ENCODE measurements around the gene LRP8. TPM values are rescaled to one million over a fixed set of nuclear protein-coding genes. Genes with fewer than 3 reads are reported as not detected.

LRP8 gene
- total RNA-seq, 1 donor from 2014 or later, result 21.1 TPM

DNA sequence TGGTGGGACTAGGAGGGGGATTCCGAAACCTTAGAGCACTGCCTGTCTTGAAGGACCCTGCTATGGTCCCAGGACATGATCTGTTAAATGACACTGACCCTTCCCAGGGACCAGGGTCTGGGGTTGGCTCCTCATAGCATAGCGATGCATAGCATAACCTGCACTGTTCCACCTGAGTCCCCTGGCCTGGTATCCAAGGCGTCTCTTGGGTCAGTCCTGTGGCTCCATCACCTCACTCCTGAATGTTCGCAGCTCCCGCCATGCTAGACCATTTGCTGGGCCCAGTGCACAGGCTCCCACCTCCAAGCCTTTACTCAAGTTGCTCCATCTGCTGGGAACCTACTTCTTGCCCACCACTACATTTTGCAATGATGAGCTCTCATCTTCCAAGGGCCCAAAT, 50.5 kb downstream of the LRP8 start:
- DNase-seq (ENCODE audit: extremely low spot score in 2 of 2), result no peak
- no peak overlapping the region for H3K27ac ChIP-seq
- intact Hi-C loops (cut with DNase I), result no loop called here
- no peaks in the 10 kb centered on the region for H3K9me3 ChIP-seq
- H3K27me3 ChIP-seq, result no peaks in the 10 kb centered on the region
- no peak for TF ChIP-seq POLR2AphosphoS5 (IDR thresholded peaks at IDR 0.05; ENCODE audit: insufficient read depth in 1 of 2, low read depth in 1 of 2)
- TF ChIP-seq, protein P1, sequence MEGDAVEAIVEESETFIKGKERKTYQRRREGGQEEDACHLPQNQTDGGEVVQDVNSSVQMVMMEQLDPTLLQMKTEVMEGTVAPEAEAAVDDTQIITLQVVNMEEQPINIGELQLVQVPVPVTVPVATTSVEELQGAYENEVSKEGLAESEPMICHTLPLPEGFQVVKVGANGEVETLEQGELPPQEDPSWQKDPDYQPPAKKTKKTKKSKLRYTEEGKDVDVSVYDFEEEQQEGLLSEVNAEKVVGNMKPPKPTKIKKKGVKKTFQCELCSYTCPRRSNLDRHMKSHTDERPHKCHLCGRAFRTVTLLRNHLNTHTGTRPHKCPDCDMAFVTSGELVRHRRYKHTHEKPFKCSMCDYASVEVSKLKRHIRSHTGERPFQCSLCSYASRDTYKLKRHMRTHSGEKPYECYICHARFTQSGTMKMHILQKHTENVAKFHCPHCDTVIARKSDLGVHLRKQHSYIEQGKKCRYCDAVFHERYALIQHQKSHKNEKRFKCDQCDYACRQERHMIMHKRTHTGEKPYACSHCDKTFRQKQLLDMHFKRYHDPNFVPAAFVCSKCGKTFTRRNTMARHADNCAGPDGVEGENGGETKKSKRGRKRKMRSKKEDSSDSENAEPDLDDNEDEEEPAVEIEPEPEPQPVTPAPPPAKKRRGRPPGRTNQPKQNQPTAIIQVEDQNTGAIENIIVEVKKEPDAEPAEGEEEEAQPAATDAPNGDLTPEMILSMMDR (IDR thresholded peaks at IDR 0.05), result no peak
- no peak for TF ChIP-seq POLR2A (IDR thresholded peaks at IDR 0.05)
- no peaks in the 10 kb centered on the region for H3K4me1 ChIP-seq
- H3K36me3 ChIP-seq, result no peaks in the 10 kb centered on the region
- H3K4me3 ChIP-seq, result no peak overlapping the region

DNA sequence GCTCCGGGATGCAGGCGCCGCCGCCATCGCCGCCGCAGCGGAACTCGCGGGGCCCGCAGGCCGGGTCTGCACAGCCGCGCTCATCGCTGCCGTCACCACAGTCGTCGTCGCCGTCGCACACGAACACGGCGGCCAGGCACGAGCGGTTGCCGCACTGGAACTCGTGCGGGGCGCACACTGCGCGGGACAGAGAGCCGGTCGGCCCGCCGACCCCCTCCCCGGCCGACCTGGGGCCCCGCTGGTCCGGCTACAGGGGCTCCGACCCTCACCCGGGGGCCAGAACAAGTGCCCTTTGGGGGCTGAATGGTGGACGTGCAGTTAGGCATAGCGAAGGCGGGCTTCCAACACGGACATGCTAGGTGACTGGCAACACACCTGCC, 51.0 kb downstream of the LRP8 start:
- no peaks in the 10 kb centered on the region for H3K27me3 ChIP-seq
- no peaks in the 10 kb centered on the region for H3K36me3 ChIP-seq
- no peaks in the 10 kb centered on the region for H3K4me1 ChIP-seq
- no peak overlapping the region for H3K4me3 ChIP-seq
- TF ChIP-seq POLR2AphosphoS5 (IDR thresholded peaks at IDR 0.05; ENCODE audit: insufficient read depth in 1 of 2, low read depth in 1 of 2) (no peak), POLR2A (IDR thresholded peaks at IDR 0.05) (no peak)
- TF ChIP-seq, protein P1 (IDR thresholded peaks at IDR 0.05), result no peak
- intact Hi-C loops (cut with DNase I), result no loop called here
- no peak overlapping the region for H3K27ac ChIP-seq
- H3K9me3 ChIP-seq, result no peaks in the 10 kb centered on the region
- no peak for DNase-seq (ENCODE audit: extremely low spot score in 2 of 2)

DNA sequence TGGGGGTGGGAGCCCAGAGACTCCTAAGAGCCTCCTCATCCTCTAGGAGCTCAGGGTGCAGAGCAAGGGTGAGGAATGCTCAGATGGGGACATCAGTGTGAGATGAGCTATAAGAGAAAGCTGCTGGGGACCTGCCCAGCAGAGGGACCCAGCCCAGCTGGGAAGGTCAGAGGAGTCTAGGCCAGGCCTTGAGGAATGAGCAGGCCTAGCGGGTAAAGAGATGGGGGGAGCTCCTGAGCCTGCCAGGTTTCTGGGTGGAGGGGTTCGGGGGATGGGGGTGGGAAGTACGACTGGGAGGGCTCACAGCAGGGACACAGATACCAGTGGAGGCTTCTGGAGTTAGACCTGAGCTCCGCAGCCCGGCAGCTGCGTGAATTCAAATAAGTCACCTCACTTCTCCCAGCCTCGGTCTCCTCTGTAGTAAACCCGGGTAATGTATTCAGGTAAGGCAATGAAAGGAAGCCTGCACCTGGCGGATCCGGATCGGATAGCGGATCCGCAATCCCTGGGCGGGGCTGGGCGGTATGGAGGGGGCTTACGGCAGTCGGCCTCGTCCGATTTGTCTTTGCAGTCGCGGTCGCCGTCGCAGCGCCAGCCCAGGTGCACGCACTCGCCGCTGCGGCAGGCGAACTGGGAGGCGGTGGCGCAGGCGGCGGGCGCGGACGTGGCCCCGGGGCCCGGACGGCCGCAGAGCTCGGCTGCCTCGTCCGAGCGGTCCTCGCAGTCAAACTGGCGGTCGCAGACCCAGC, 51.5 kb downstream of the LRP8 start:
- Histone ChIP-seq H3K36me3 (no peaks in the 10 kb centered on the region), H3K27ac (no peak overlapping the region), H3K9me3 (no peaks in the 10 kb centered on the region), H3K4me1 (no peaks in the 10 kb centered on the region), H3K27me3 (no peaks in the 10 kb centered on the region), H3K4me3 (no peak overlapping the region)
- TF ChIP-seq, protein P1 (IDR thresholded peaks at IDR 0.05), result no peak
- TF ChIP-seq POLR2A (IDR thresholded peaks at IDR 0.05), result no peak
- no peak for TF ChIP-seq POLR2AphosphoS5 (IDR thresholded peaks at IDR 0.05; ENCODE audit: insufficient read depth in 1 of 2, low read depth in 1 of 2)
- no peak for DNase-seq (ENCODE audit: extremely low spot score in 2 of 2)
- intact Hi-C loops (cut with DNase I), result no loop called here

DNA sequence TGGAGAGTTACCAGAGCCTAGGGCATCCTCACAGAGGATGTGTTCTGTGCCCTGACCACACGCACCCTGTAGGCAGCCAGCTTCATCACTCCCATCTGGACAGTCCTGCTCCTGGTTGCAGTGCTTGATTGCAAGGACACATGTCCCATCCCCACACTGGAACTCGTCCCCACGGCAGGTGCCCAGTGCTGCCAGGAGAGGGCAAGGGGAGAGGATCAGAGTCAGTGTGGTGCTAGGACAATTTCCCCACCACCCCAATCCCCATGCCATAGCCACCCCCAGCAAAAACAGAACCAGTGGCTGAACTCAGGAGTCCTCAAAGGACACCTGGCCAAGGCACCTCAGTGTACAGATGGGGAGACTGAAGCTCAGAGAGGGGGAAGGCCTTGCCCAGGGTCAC, 52.3 kb downstream of the LRP8 start:
- no peaks in the 10 kb centered on the region for H3K36me3 ChIP-seq
- DNase-seq (ENCODE audit: extremely low spot score in 2 of 2), result no peak
- H3K27ac ChIP-seq, result no peak overlapping the region
- H3K4me1 ChIP-seq, result no peaks in the 10 kb centered on the region
- no peak overlapping the region for H3K4me3 ChIP-seq
- intact Hi-C loops (cut with DNase I), result no loop called here
- H3K27me3 ChIP-seq, result no peaks in the 10 kb centered on the region
- no peaks in the 10 kb centered on the region for H3K9me3 ChIP-seq
- no peak for TF ChIP-seq POLR2AphosphoS5 (IDR thresholded peaks at IDR 0.05; ENCODE audit: insufficient read depth in 1 of 2, low read depth in 1 of 2)
- TF ChIP-seq, protein P1 (IDR thresholded peaks at IDR 0.05), result no peak
- no peak for TF ChIP-seq POLR2A (IDR thresholded peaks at IDR 0.05)

DNA sequence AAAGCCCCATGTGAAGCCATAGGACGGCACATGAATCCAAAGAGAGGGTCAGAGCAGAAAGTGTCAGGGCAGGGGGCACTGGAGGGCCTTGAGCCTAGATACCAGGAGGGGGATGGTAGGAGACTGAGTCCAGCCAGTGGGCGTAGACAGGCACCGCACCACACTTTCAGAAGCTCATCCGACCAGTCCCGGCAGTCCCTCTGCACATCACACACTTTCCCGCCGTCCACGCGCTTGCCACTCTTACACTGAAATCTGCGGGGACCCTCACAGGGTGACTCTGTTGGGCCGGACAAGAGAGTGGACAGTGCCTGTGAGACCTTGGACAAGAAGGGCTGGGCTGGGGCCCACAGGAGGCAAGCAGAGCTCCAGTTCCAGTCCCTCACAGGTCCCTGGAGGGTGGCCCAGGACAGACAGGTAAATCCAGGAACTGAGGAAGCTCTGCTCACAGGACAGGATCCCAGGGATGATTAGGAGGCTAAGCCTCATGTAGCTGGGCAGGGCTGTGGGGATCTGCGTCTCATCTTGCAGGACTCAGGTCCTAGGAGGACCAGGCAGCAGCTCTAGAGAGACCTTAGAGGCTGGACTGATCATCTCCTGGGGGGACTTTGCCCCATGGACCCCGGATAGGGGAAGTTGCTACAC, 53.2 kb downstream of the LRP8 start:
- H3K27me3 ChIP-seq, result no peaks in the 10 kb centered on the region
- intact Hi-C loops (cut with DNase I), result no loop called here
- no peak overlapping the region for H3K4me3 ChIP-seq
- TF ChIP-seq, protein P1 (IDR thresholded peaks at IDR 0.05), result no peak
- TF ChIP-seq POLR2AphosphoS5 (IDR thresholded peaks at IDR 0.05; ENCODE audit: insufficient read depth in 1 of 2, low read depth in 1 of 2) (no peak), POLR2A (IDR thresholded peaks at IDR 0.05) (no peak)
- H3K4me1 ChIP-seq, result no peaks in the 10 kb centered on the region
- H3K36me3 ChIP-seq, result no peaks in the 10 kb centered on the region
- DNase-seq (ENCODE audit: extremely low spot score in 2 of 2), result no peak
- H3K27ac ChIP-seq, result no peak overlapping the region
- H3K9me3 ChIP-seq, result no peaks in the 10 kb centered on the region
